Activated CD4-positive, alpha-beta T cell treated with anti-CD3 and anti-CD28 coated beads, Interleukin-2, amount 50 U/mL, for 16 hours (primary cell): Measurements from ENCODE around the gene CHD9.
"Not testable (repeated sequence)": the region's sequence is repeated elsewhere in the genome, so short reads cannot be mapped to it uniquely, and the experiment has no call there.

Experiments
- DNase-seq: peaks from one replicate; pipeline ENCODE4 v3.0.0-alpha.2; 2020

The CHD9 gene

DNA sequence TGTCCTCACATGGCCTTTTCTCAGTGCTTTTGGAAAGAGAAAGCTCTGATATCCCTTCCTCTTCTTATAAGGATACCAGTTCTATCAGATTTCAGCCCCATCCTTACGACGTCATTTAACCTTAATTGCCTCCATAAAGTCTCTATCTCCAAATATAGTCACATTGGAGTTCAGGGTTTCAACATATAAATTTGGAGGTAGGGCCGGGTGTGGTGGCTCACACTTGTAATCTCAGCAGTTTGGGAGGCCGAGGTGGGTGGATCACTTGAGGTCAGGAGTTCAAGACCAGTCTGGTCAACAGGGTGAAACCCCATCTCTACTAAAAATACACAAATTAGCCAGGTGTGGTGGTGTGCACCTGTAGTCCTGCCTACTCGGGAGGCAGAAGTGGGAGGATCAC lies 7.3 kb upstream of the CHD9 start:
- not testable (repeated sequence) for DNase-seq

DNA sequence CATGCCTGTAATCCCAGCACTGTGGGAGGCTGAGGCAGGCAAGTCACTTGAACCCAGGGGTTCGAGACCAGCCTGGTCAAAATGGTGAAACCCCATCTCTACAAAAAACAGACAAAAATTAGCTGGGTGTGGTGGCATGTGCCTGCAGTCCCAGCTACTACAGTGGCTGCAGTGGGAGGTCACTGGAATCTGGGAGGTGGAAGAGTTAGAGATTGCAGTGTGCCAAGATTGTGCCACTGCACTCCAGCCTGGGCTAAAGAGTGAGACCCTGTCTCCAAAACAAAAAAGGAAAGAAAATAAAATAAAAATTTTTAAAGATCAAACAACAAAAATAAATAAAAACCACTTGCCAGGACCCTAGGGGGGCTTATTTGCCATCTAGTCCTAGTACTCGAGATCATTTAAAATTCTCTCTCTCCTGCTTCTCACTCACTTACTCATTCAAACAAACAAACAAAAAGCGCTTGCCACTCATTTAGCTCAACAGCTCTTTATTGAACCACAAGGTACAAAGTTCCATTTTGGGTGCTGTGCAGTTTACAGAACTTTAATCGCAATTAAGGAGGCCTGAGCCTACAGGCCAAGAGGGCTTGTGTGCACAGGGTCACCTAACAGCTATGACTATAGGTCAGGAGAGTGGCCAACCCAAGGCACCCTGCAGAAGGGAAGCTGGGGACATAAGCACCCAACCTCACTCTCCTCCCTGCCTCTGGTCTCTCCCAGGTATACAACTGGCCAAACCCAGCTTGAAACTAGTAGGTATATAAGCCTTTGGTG lies 6.5 kb upstream of the CHD9 start:
- no peak for DNase-seq

DNA sequence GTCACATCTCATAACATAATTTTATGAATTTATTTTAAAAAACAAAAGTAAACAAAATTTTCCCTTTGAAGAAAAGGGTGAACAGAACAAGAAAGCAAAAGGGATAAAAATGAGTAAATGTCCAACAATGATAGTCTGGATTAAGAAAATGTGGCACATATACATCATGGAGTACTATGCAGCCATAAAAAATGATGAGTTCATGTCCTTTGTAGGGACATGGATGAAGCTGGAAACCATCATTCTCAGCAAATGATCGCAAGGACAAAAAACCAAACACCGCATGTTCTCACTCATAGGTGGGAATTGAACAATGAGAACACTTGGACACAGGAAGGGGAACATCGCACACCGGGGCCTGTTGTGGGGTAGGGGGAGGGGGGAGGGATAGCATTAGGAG lies 3.5 kb upstream of the CHD9 start:
- DNase-seq, result not testable (repeated sequence)

DNA sequence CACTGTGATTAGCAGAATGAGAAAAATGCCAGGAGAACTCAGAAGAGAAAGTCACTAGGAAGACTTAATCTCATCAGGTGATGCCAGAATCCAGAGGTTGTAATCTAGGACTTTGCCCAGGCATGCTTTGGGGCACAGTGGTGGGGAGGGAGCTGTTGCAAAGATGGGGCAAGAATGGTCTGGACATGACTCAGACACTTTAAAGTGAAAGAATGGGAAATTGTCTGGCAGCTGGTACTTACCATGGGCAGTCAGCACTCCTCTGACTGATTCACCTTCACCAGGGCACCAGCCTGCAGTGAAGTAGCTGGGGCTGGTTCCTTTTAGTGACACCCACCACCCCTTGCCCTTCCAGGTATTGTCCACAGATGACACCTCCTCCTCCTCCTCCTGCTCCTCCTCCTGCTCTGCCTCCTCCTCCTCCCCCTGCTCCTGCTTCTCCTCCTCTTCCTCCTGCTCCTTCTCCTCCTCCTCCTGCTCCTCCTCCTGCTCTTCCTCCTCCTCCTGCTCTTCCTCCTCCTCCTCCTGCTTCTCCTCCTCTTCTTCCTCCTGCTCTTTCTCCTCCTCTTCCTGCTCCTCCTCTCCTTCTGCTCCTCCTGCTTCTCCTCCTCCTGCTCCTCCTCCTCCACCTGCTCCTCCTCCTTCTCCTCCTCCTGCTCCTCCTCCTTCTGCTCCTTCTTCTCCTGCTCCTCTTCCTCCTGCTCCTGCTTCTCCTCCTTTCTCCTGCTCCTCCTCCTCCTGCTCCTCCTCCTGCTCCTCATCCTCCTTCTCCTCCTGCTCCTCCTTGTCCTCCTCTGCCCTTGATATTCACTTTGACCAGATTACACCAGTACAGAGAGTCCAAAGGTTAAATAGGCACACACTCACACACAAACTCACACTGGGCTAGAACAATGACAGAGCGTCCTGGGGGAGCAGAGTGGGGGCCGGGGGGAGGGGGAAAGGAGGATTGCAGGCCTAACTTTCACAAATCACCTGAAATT lies 2.0 kb upstream of the CHD9 start, which contains the start of gene CHD9NB:
Gene CHD9NB (minus strand): TSS at position 379 of the 983 bp plus-strand sequence. CDS start 8,739 bp downstream, outside the sequence.
- DNase-seq, result peak; percentile 31

DNA sequence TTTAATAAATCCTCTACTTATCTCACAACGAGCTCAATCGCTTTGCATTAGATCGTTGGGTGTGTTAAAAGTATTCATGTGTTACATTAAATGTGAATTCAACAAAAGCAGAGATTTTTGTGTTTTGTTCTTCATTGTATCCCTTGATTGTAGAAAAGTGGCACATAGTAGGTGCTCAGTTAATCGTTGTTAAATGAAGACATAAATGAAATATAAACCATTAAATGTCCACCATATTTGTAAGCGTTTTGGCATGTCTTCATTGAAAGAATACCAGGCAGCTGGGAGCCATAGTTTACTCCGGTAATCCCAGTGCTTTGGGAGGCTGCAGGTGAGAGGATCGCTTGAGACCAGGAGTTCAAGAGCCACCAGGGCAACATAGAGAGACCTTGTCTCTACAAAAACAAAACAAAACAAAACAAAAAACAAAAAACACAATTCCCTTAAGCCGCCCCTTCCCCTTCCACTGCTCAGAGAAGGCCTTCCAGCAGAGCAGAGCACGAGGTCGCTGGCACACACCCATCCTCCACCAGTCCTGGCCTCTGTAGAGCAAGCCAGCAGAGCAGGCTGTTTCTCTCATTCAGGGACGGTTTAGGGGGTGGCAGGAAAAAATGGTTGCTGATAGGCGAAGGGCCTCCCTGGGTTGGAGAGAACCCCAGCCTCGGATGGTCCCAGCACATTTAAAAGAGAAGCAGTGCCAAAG lies 673 bp upstream of the CHD9 start:
- peak; percentile 26 for DNase-seq

DNA sequence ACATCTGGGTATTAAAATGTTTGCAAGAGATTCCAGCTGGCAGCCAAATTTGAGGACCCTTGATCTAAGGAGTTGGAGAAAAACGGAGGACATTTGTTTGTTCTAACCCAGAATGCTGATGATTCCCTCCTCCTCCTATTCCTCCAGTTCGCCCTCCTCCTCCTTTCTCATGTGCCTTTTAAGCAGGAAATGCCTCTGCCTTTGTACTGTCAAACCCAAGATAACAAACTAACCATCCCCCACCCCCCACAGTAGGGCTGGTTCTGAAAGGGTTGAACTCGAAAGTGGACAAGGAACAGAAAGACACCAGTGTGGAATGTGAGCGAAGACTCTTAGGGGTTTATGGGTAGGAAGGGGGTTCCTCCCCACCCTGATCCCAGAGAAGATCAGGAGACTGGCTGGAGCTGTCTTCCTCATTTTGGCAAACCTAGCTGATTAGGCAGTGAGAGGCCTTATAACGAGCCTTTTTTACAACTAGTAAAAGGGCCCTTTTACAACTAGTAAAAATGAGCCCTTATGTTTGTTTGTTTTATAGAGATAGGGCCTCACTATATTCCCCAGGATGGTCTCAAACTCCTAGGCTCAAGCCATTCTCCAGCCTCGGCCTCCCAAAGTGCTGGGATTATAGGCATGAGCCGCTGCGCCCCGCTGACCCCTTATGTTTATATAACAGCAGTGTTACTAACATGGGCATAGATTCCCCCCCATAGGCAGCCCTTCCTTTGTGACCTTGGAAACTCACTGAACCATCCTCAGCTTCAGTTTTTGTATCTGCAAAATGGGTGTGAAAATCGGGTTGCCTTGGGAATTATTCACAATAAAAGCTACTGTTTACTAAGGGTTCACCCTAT lies 975 bp downstream of the CHD9 start:
- peak; percentile 20 for DNase-seq

DNA sequence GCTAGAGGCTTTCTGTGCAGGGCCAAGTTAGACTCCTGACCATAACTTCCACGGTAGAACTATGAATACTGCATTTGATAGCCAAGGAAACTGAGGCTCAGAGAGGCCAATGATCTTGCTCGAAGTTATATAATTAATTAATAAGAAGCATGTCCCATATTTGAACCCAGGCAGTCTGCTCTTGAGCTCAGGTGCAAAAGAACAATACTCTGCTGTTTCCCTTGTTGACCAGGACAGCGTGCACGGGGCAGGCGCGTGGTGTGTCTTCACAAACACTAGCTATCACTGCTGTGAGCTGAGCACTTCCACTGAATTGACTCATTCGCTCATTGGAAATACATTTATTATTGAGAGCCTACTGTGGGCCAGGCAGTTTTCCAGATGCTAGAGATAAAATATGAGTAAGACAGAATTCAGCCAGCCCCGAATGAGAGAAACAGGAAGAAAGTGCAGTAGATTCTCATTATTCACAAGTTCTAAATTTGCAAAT lies 1.6 kb downstream of the CHD9 start:
- no peak for DNase-seq

DNA sequence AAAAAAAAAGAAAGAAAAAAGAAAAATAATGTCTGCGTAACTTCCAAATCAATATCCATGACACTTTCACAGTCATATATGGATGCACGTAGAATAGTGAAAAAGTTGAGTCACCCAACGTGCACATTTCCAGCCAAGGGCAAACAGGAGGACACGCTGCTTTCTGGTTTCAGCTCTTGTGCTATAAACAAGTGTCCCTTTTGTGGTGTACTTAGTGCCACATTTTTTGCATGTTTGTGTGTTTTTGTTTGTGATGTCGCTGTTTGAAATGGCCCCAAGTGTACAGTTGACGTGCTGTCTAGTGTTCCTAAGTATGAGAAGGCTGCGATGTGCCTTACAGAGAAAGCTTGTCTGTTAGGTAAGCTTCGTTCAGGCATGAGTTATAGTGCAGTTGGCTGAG lies 2.9 kb downstream of the CHD9 start:
- DNase-seq, result no peak

DNA sequence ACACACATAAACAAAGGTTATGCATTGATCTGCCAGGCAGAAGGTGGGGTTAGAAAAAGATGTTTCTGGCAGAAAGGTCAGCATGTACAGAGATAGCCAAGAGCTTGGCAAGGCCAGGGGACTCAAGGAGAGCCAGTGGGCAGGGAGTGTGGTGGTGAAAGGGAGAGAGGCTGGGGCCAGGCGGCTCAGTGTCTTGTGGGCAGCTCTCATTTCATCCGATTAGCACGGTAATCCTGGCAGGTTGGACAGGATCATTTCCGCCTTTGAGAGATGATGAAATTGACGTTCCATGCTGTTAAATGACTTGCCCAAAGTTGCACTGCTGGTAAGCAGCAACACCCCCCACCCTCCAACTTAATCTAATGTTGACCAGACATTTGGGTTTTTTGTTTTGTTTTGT lies 3.6 kb downstream of the CHD9 start:
- no peak for DNase-seq

DNA sequence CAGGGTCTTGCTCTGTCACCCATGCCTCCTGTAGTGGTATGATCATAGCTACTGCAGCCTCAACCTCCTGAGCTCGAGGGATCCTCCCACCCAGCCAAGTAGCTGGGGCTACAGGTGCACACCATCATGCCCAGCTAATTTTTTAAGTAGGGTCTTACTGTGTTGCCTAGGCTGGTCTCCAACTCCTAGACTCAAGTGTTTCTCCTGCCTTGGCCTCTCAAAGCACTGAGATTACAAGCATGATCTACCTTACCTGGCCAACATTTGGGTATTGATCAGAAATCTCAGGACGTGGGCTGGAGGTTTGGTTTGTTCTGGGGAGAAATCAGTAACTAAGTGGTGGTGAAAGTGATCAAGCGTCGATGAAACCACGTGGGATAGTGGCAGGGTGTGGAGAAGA lies 4.1 kb downstream of the CHD9 start:
- DNase-seq, result no peak

DNA sequence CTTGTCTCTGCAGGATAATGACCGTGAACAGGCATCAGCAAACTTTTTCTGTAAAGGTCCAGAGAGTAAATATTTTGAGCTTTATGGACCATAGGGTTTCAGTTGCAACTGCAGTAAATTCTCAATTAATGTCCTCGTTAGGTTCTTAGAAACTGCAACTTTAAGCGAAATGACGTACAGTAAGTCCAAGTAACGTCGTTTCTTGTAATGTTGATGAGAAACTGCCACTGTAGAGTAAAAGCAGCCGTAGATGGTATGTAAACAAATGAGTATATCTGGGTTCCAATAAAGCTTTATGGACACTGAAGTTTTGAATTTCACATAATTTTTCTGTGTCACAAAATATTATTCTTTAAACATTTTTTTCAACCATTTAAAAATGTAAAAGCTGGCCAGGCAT lies 4.9 kb downstream of the CHD9 start:
- DNase-seq, result no peak

DNA sequence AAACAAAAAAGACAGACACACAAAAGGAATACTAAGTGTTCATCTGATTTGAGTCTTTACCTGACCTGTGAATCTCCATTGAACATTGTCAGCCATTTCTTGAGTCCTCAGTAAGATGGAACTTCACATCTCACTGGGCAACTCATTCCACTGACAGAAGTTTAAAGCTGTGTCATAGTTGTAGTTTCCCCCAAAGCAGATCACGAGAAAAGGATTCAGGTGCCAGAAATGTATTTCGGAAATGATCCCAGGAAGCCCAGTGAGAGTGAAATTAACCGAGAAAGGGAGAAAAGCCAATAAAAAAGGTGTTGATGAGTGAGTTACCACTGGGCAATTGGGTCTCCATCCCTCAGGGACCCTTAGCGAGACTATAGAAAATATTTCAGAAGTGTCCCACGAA lies 6.5 kb downstream of the CHD9 start:
- no peak for DNase-seq

DNA sequence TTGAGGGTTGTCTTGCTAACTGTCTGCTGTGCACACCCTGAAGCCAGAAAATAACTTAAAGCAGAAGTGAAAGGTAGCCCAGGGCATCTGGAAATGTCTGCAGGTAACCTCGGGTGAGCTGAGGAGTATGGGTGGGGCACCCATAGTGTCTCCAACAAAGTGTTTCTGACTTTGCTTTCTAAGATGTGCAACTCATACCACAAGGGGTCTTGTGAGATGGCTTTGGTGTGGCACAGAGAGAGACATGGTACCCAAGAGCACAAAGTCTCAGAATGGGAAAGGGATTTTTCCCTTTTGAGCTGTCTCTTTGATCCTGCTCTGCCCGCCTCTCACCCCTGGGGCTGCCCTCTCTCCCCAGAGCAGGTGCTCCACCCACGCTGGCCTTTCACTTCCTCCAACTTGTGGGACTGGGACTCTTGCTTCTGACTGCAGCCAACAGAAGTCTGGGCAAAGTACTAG lies 6.9 kb downstream of the CHD9 start:
- peak; percentile 39 for DNase-seq

DNA sequence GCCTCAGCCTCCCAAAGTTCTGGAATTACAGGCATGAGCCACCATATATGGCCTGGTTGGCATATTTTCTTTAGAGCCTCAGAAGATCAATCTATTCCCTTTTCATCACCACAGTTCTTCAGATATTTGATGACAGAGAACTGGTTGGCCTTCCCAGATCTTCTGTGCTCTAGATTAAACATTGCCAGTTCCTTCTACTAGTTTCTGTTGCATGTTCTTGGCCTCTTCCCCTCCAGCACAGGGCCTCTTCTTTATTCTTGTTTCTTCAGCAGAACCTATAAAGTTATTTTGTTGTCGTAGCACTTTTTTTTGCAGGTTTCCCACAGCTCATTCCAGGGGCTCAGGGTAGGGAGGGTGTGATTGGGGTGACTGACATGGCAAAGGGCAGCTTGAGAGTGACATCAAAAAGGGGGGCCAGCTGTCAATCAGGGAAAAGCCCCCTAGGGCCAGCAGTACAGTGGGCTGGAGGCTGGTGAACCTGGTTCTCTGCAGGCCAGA lies 9.3 kb downstream of the CHD9 start:
- no peak for DNase-seq

DNA sequence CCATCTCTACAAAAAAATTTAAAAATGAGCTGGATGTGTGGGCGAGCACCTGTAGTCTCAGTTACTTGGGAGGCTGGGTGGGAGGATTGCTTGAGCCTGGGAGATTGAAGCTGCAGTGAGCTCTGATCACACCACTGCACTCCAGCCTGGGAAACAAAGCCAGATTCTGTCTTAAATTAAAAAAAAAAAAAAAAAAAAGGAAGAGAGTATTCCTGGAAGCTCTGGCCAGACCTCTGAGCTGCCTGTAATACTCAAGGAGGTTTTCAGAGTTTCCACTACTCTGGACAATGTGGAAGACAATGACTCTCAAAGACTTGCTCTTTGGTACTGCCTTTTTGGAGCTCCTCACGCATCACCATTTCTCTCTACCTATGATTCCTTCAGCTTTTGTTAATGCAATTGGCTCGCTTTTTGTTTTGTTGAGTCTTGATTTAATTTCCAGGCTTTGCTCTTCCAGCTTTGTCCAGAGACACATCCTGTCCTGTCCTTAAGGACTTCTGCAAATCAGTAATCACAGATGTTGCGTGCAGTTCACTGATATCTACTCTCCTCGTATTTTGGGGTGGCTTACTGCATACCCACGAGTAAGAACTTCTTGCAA lies 10.8 kb downstream of the CHD9 start:
- no peak for DNase-seq

DNA sequence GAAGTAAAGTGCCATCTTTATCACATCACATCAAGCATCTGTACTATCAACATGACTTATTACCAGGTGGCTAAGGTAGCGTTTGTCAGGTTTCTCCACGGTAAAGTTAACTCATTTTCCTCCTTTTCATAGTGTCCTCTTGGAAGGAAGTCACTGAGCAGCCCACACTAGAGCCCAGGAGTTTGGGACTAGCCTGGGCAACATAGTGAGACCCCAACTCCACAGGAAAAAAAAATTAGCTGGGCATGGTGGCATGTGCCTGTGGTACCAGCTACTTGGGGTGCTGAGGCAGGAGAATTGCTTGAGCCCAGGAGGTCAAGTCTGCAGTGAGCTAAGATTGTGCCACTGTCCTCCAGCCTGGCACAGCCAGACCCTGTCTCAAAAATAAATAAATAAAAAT lies 12.9 kb downstream of the CHD9 start:
- DNase-seq, result no peak

DNA sequence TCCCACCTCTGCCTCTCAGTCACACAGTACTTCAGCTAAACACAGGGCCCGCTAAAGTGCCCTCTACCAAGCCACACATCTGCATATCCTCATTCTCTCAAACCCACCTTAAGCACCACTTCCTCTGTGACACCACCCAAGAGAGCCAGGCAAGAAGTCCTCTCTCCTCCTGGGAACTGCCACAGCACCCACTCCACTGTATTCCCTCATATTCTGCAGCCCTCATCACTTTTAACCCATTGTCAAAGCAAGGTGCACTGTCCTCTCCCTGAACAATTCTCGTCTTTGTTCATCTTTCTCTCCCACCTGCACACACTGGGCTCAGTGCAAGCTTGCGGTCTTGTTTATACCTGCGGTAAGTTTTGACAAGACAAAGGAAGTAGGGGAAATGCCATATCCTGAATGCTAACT lies 13.6 kb downstream of the CHD9 start:
- DNase-seq, result no peak

DNA sequence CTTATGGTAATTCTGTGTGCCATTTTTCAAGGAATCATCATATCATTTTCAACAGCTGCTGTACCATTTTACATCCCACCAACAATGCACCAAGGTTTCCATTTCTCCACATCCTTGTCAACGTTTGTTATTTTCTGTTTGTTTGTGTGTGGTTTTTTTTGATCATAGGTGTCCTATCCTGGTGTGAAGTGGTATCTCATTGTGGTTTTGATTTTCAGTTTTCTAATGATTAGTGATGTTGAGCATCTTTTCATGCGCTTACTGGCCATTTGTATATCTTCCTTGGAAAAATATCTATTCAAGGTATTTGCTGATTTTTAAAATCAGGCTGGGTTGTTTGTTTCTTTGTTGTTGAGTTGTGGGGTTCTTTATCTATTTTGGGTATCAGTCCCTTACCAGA lies 15.0 kb downstream of the CHD9 start:
- no peak for DNase-seq

DNA sequence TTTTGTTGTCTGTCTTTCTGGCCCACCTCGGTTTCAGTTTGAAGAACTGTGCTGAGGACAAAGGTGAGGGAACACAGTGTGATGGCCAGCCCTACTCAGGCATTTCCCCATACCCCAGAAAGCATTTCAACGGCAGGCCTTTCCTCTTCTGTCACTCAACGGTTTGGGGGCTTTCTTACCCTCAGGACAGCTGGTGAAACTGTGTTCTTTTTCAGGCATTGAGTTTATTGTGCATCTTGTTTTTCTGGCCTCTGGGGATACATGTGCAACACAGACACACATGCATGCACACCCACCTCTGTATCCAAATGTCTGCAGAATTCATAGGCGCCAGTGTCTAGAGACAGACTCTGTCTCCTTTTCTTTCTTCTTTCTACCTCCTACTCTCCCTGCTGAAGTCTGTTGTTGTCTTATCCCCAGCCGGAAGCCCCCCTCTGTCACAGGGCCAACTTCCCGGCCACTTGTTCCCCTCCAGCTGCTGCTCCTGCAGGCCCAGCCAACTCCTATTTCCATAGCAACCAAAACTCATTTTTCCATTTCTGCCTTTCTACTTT lies 17.0 kb downstream of the CHD9 start:
- no peak for DNase-seq

DNA sequence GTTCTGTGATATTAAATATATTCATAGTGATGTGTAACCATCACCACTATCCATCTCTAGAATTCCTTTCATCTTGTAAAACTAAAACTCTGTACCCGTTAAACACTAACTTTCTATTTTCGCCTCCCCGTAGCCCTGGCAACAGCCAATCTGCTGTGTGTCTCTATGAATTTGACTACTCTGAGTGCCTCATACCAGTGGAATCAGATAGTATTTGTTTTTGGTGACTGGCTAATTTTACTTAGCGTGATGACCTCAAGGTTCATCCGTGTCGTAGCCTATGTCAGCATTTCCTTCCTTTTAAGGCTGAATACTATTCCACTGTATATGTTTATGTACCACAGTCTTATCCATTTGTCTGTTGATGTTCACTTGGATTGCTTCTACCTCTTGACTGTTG lies 18.2 kb downstream of the CHD9 start:
- DNase-seq, result no peak

DNA sequence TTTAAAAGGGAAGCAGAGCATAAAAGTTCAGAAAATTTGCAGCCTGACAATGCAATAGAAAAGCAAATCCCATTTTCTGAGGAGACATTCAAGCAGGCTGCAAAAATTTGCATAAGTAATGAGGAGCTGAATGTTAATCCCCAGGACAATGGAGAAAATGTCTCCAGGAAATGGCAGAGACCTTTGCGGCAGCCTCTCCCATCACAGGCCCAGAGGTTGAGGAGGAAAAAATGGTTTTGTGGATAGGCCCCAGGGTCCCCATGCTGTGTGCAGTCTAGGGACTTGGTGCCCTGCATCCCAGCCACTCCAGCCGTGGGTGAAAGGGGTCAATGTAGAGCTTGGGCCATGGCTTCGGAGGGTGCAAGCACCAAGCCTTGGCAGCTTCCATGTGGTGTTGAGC lies 19.5 kb downstream of the CHD9 start:
- not testable (repeated sequence) for DNase-seq
